Activated CD8-positive, alpha-beta memory T cell treated with anti-CD3 and anti-CD28 coated beads for 48 hours (primary cell): ENCODE data around the gene F13A1.

Source experiments
- DNase-seq, 3 experiments: peaks; one replicate each; pipeline ENCODE4 v3.0.0-alpha.2; 2020; ENCODE audit warnings: low read depth in 2 of 3, low spot score in 2 of 3

The F13A1 gene

GRCh38 chr6:6195080-6195479 lies 125.4 kb downstream of the F13A1 start:
- no peak for DNase-seq

- DNase-seq: no peak
These were observed 127.2 kb downstream of the F13A1 start for GRCh38 chr6:6193221-6193745.

GRCh38 chr6:6191909-6192308 lies 128.6 kb downstream of the F13A1 start:
- DNase-seq: no peak

GRCh38 chr6:6191476-6191875 lies 129.0 kb downstream of the F13A1 start:
- no peak for DNase-seq

GRCh38 chr6:6180684-6181083 lies 139.8 kb downstream of the F13A1 start:
- no peak for DNase-seq

GRCh38 chr6:6179858-6180623 lies 140.4 kb downstream of the F13A1 start:
- no peak for DNase-seq

GRCh38 chr6:6178795-6179194 lies 141.7 kb downstream of the F13A1 start:
- DNase-seq: no peak

GRCh38 chr6:6177754-6178153 lies 142.7 kb downstream of the F13A1 start:
- DNase-seq: no peak

GRCh38 chr6:6176586-6177228 lies 143.8 kb downstream of the F13A1 start:
- DNase-seq: no peak

- DNase-seq: no peak
These were observed 144.3 kb downstream of the F13A1 start for GRCh38 chr6:6176127-6176526.

GRCh38 chr6:6169141-6169540 lies 151.3 kb downstream of the F13A1 start:
- no peak for DNase-seq

GRCh38 chr6:6166064-6166463 lies 154.4 kb downstream of the F13A1 start:
- DNase-seq: no peak

- no peak for DNase-seq
These were observed 156.1 kb downstream of the F13A1 start for GRCh38 chr6:6164367-6164766.

- no peak for DNase-seq
These were observed 166.1 kb downstream of the F13A1 start for GRCh38 chr6:6154335-6154734.

GRCh38 chr6:6152060-6152459 lies 168.4 kb downstream of the F13A1 start:
- no peak for DNase-seq

GRCh38 chr6:6148192-6148815 lies 172.2 kb downstream of the F13A1 start:
- no peak for DNase-seq

GRCh38 chr6:6131492-6132109 lies 188.9 kb downstream of the F13A1 start:
- DNase-seq: no peak

- DNase-seq: no peak
These were observed 195.0 kb downstream of the F13A1 start for GRCh38 chr6:6125495-6125894.

- DNase-seq: no peak
These were observed 196.7 kb downstream of the F13A1 start for GRCh38 chr6:6123803-6124202.

- DNase-seq: no peak
These were observed 198.5 kb downstream of the F13A1 start for GRCh38 chr6:6121943-6122342.

GRCh38 chr6:6105472-6106036 lies 214.9 kb downstream of the F13A1 start:
- no peak for DNase-seq
